ENCODE results near the gene LDB2.
"Not testable (repeated sequence)": the region's sequence is repeated elsewhere in the genome, so short reads cannot be mapped to it uniquely, and the experiment has no call there.

Gene LDB2

DNA sequence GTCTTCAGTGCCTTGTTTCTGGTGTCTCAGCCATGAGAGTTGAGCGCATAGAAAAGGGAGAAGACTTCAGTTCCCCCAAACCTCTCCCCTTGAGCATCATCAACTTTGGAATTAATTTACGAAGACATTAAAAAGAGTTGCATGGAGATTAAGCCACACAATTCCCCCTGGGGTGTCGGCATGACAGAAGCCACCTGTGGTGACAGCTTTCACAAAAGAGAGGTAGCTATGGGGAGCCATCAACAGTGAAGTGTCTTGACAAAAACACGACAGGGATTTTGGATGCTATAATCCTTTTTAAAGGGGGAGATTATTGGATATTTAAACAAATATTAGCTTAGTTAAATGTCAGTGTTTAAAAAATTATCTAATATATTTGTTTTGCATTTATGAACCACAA lies 307.6 kb downstream of the LDB2 start:
- DNase-seq: no peak

DNA sequence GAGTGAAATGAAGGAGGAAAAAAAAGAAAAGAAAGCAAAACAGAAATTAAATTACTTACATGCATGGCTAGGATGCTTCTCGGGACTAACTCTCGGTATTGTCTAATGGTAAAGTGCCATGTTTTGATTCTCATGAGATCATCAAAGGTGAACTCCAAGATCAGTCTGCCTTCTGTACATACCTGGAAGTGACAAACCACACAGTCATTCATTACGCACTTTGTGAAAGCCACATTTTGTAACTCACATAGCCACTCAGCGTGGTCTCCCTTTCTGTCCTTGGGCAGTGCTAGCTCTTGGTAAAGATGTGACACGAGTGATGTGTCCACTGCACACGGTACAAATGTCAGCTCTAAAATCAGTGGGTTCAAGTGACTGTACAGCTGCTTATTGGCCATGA lies 309.8 kb downstream of the LDB2 start:
- DNase-seq: no peak

DNA sequence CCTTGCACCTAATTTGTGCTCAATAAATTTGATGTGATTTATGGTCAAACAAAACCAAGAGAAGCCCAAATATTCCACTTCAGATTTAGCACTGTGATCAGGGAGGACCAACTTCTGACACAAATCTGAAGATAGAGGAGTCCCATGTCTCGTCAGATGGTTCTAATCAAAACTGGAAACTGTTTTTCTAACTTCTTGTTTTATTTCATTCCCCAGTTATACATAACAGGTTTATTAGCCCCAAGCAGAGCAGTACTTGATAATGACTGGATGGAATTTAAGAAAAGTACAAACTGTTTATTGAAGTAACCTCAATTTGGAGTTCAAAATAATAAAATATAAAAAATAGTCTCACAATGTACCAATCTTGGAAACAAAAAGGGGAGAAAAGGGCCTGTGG lies 310.3 kb downstream of the LDB2 start:
- DNase-seq: no peak

DNA sequence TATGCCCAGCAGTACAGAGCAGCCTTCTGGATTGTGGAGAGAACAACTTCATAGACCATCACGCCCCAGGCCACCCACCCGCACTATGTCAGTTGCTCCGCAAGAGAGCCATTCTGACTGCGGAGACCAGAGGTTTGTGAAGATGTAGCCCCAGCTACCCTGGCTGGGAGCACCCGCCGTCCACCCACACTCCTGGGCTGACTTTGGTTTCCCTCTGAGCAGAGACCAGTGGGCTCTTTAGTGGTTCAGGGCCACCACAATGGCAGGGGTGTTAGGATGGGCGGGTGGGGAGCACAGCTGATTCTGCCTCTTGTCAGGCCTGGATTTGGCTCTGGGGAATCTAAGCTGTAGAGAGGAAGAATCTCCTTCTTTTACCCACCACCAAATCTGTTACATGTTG lies 313.4 kb downstream of the LDB2 start:
- DNase-seq: no peak

DNA sequence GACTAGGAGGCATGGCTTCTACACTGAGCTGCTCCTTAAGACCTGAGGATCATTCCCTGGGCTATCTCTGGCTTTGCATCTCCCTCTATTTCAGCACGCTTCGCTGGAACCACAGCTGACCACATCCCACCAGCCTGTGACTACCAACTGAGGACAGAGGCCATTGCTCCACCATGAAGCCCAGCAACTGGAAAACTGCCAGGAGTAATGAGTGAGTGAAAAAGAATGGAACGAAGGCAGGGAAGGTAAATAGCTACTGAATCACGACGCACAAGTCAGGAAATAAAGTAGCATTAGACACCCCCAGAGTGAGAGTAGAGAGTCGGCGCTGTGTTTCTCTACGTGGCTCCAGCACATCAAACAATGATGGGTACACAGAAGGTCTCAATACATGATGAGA lies 314.7 kb downstream of the LDB2 start:
- DNase-seq: no peak

DNA sequence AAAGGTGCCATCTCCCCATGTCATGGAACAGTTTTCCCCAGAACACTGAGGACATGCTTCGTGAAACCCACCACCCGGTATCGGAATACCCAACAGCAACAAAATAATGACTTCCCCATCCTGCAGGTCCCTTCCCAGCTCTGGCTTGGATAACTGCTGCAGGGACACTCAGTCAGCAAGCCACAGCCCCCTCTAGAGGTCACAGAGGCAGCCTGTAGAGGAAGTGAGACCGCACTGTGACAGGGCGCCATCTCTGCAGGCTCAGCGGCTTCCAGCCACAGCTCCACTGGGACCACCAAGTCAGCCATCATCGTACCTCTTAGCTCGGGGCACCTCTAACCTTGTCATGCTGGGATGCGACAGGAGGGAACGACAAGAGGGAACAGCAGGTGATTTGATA lies 315.9 kb downstream of the LDB2 start:
- no peak for DNase-seq

DNA sequence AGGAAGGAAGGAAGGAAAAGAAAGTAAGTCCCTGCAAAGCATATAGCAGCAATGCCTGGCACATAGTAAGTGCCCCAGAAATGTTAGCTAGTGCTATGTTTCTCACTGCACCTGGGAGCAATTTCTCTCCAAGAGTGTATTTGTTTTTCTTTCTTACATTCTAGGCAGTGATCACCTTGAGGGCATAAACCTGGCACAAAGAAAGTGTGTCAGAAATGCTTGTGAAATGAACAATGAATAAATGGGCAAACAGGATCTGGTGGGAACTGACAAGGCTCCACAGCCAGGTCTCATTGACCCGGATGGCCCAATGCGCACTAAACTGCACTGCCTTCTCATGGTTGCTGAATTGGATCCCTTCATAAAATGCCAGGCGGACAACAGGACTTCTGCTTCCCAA lies 316.4 kb downstream of the LDB2 start:
- DNase-seq: no peak

DNA sequence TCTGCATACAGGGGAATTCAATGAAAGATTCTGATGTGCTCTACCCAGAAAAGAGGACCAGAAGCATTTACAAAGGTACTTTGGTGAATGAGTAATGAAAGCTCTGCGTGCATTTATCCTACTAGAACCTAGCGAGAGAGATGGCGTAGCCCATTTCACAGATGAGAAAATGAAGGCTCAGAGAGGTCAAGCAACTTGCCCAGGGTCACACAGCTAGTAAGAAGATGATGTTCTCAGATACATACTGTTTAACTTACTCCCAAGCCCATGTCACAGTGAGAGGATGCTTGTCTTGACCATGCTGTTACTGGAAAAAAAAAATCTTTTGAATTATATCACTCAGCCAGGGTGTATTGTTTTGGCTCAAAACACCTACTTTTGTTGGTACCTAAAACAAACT lies 317.3 kb downstream of the LDB2 start:
- no peak for DNase-seq

DNA sequence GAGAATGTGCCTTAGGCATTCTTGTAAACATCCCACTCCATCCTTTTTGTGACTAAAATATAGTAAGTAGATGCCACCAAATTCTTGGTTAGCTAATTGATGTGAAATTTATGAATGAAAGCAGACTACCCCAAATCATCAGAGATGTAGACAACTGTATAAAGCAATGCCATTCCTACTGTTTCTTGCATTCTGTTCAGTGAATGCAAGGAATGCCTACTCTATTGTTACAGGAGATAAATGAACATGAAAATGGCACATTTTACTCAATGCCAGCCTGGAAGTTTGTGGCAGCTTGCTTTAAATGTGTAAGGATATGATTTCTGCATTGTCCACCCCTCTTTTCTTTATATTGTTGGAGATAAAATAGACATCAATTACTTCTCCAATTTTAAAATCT lies 317.9 kb downstream of the LDB2 start:
- no peak for DNase-seq

DNA sequence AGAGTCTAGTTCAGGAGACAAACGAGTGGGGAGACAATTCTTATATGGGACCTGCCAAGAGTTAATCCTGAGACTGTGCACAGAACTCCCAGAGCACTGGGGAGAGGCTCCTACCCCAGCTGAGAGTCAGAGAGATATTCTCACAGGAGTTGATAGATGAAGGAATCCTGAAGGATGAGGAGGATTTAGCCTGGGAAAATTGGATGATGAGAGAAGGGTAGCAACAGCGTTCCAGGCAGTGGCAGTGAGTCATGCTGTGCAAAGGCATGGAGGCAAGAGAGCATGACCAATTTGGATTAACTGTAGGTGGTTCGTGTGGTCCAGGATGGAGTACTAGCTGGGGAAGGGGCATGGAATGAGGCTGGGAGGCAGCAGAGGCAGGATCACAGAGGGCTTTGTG lies 318.6 kb downstream of the LDB2 start:
- no peak for DNase-seq

DNA sequence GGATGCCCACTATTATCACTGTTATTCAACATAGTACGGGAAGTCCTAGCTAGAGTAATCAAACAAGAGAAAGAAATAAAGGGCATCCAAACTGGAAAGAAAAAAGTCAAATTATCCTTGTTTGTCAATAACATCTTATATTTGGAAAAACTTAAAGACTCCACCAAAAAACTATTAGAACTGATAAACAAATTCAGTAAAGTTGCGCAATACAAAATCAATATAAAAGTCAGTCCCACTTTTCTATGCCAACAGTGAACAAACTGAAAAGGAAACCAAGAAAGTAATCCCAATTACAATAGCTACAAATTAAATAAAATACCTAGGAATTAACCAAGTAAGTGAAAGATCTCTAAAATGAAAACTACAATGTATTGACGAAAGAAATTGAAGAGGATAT lies 321.3 kb downstream of the LDB2 start:
- no peak for DNase-seq

DNA sequence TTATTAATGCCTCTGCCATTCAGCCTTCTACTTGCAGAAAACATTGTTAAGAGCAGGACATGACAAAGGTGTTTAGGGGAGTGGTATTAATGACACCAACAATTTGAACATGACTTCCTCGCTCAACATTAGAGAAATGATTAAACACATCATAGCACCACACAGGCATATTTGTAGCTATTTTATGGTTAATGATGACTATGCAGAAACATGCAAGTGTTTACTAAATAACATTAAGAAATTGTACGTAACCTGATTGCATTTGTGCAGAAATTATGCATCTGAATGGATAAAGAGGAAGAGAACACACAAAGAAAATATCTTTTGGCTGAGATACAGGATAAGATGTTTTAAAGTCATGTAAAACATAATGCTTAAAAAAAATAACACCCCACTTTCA lies 323.5 kb downstream of the LDB2 start:
- DNase-seq: no peak

DNA sequence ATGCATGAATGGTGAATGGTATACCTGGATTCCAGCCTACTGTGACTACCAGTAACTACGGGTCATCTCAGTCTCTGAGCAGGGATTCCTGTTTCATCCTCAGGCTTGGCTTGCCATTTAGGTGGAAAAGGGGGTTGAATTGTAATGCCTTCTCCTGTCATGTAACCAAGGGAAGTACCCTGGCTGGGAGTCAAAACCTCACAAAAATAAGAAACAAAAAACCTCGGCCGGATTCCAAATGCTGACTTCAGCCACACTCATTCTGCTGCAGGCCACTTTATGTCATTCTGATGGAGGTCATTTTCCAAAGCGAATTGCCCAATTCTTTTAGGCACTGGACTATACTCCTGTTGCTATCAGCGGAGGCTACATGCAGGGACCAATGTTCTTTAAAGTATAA lies 324.7 kb downstream of the LDB2 start:
- peak in 1 of 2 donors; percentile 27 for DNase-seq

DNA sequence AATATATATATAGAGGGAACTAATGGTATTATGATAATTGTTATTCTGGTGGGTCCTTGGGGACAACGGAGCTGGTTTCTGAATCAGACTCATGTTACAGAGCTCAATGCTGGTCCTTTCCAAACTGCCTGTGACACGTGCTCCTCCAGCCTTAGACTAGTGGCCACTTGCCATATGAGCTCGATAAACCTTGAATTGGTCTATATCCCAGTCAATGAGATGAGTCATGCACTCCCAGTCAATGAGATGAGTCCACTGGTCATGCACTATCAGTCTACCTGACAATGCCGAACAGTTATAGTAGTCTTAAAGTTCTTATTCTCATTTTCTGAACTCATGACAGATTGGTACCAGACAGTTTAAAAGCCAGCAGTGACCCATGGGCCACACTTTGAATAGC lies 325.2 kb downstream of the LDB2 start:
- DNase-seq: no peak

DNA sequence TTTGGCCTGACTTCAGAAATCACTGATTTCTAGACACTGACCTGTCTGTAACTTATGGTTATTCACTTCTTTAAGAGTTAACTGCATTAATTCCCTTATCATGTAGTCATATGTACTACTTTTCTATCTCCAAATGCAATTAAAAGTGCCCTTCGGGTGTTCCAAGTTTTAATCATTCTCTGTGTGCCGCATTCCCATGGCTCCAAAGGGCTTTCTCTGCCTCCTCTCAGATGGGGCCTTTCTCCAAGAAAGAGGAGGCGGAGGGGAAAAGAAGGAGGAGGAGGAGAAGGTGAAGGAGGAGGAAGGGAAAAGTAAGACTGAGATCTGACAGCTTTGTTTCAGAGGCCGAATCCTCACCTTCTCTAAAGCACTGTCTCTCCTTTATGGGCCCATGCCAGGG lies 325.8 kb downstream of the LDB2 start:
- DNase-seq: no peak

DNA sequence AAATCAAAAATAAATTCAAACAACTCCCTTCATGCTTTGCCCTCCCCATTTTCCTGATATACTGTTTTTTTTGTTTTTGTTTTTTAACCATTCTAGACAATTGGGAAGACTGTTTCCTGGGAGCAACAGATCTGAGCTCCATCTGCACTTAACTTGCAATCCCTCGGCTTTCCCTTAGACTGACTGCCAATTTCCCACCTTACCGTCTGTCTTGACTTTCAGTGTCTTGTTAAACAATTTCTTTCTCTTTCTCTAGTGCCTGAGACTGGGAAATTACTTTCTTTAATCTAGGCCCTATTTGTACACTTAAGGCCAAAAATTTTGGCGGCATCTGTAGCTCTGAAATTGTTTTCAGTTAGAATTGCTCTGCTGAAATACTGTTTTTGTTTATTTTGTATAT lies 326.3 kb downstream of the LDB2 start:
- DNase-seq: no peak

DNA sequence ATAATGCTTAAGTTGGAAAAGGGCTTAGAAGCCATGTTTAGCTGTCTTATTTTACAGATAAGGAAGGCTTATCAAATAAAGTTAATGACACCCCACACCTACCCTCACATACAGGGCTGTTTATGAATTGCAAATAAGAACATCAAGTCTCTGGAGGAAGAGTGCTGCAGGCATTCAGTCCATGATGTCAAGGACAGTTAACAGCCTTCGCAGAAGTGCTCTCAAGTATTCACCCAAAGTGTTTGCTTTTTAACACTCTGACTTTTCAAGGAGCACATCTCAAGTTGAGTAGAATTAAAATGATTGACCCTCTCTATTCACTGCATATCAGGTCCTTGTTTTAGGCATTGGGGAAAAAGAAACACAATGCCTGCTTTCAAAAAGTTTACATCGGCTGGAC lies 328.7 kb downstream of the LDB2 start:
- no peak for DNase-seq

DNA sequence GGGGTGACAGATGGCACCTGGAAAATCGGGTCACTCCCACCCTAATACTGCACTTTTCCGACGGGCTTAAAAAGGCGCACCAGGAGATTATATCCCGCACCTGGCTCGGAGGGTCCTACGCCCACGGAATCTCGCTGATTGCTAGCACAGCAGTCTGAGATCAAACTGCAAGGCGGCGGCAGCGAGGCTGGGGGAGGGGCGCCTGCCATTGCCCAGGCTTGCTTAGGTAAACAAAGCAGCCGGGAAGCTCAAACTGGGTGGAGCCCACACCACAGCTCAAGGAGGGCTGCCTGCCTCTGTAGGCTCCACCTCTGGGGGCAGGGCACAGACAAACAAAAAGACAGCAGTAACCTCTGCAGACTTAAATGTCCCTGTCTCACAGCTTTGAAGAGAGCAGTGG lies 341.1 kb downstream of the LDB2 start:
- not testable (repeated sequence) for DNase-seq

DNA sequence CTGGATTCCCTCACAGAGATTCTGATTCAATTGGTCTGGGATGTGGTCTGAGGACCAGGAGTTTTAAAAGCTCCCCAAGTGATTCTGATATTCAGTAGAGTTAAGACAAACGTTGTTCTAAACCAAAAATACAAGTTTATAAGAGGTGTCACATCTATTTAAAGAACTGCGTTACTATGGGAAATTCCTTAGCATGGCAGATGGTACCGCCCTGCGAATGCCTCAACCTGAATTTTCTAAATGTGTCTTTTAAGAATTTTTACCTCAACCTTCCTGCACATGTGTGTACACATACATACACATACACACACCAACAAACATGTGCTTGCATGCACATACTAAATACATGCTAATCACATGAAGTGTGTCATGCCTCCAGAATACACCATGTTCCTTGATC lies 343.3 kb downstream of the LDB2 start:
- DNase-seq: no peak

DNA sequence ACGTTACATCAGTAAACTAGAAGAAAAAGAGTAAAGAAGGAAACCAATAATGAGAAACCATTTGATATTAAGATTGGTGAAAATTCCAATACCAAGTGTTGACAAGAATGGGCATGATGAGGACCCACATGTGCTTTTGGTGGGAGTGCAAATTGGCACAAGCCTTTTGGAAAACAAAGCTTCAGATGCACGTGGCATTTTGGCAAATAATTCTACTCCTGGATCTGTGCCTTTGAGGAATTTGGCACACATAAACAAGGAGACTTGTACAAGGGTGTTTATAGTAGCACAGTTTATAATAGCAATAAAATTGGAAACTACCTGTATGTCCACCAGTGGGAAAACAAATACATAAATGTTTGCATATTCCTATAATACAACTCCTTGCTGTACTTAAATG lies 347.9 kb downstream of the LDB2 start:
- no peak for DNase-seq

DNA sequence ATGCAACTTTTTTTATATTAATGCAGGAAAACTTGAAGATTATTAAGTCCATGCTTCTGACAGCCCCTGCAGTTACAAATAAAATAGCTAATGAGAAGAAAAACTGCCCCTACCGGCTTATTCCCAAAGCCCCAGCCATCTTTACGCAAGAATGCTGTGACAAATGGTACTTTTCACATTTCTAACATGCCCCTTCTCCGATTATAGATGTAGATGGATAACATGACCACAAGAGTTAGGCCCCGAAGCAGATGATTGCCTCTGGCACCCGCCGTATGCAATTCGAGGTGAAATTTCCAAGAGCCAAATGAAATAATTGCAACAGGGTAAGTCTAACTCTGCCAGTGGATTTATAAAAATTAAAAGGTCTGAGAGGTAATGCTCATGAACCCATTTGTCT lies 352.8 kb downstream of the LDB2 start:
- DNase-seq: no peak

DNA sequence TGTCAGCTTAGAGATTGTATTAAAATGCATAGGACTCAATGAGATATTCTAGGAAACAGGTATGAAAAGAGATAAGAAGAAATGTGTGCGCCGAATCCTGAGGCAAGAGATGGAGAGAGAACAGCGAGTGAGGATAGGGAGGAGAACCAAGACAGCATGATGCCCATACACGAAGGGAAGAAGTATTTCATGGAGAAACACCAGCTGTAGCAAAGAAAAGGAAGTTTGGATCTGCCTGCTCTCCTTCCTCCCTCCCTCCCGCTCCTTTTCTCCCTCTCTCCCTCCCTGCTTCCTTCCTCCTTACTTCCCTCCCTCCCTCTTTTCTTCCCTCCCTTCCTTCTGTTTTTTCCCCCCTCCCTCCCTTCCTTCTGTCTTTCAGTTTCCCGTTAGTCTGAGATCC lies 353.6 kb downstream of the LDB2 start:
- DNase-seq: no peak

DNA sequence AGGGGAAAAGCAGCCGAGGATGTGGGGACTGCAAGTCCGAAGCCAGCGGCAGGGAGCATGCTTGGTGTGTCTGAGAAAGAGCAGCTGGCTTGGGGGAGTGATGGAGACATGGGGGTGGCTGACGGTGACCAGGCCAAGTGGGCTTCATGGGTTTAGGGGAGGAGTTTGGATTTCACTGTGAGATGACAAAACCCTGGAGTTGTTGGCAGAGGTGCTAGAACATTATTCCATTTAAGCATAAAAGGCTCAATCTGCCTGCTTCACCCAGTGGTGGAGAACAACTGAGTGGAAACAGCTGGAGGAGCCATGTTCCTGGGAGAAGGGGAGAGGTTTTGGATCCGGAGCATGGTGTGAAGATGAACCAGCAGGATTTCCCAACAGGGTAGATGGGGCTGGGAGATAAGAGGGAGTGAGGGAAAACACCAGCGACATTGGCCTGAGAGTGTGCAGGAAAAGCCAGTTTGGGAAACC lies 354.2 kb downstream of the LDB2 start:
- DNase-seq: no peak

DNA sequence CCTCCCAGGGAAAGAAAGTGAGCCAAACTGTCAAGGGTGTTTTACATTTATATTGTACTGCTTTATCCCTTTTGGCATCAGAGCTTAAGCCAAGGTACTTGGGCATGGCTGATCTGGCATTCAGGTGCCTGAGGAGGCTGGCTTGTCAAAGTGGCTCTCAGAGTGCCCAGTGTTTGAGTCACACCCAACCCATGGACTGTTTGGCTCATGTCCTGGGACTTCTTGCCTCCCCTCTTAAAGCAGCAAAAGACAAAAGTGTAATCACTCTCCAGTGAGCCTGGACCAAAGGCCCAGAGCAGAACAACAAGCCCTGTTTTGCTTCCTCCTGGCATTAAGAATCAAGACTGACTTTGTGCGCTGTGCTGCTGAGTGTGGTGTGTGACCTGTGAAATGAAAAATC lies 360.5 kb downstream of the LDB2 start:
- peak in 1 of 2 donors; percentile 19 for DNase-seq

DNA sequence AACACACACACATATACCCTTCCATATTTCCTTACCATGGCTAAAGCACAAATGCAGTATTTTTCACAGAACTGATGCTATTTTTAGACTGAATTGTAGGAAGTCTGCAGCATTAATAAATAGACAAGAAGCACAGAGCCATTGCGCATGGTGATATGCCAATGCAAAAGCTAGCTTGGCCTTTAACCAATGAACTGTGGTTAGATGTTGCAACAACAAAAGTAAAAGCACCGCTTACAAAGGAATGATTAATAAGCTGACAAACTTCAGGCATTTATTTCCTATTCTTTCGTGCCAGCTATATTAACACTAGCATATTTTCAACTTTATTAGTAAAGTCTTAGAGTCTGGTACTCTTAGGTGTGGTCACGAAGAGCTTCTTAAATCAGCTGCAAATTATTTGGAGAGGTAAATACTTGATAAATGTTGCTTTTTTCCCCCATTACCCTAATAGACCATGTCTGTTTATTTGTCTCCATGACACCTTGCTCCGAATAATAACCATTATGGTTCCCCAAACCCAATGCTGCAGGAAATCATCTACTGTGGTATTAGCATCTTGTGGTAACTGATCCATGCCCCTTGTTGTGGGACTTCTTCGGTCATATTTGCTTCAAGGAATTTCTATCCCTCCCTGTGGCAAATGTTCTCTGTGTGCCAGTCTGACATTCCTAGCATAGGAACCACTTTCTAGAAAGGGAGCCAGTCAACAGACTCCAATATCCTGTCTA lies 366.0 kb downstream of the LDB2 start:
- DNase-seq: no peak

All from hippocampal formation (tissue), 2 donors.